DMS53 (cell line): ENCODE results near the gene COX19.
"Not testable (repeated sequence)": the region's sequence is repeated elsewhere in the genome, so short reads cannot be mapped to it uniquely, and the experiment has no call there.

Experiments
- DNase-seq: peaks from one replicate; lab custom pipeline; 2025; lab: John Stamatoyannopoulos, UW

Gene COX19

DNA sequence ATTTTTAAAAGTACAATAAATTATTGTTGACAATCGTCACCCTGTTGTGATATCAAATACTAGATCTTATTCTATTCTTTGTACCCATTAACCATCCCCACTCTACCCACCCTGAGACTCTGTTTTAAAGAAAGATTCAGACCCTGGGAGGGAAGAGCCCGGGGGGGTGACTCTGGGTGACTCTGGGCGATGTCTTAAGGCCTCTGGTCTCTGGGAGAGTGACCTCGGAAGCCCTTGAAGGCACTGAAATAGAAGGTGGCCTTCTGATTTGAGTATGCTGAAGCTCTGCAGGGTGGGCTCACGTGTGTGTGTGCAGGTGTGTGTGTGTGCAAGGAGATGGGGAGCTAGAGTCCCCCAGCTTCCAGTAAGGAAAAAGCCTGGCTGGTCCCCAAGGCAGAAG is 30.6 kb downstream of the COX19 start:
- peak; percentile 53 for DNase-seq

DNA sequence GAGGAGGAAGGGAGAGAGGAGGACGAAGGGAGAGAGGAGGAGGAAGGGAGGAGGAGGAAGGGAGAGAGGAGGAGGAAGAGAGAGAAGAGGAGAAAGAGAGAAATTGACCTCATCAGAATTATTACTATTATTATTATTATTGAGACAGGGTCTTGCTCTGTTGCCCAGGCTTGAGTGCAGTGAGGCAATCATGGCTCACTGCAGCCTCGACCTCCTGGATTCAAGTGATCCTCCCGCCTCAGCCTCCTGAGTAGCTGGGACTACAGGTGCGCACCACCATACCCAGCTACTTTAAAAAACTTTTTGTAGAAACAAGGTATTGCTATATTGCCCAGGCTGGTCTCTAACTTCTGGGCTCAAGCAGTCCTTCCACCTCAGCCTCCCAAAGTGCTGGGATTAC is 31.6 kb downstream of the COX19 start:
- DNase-seq: not testable (repeated sequence)

DNA sequence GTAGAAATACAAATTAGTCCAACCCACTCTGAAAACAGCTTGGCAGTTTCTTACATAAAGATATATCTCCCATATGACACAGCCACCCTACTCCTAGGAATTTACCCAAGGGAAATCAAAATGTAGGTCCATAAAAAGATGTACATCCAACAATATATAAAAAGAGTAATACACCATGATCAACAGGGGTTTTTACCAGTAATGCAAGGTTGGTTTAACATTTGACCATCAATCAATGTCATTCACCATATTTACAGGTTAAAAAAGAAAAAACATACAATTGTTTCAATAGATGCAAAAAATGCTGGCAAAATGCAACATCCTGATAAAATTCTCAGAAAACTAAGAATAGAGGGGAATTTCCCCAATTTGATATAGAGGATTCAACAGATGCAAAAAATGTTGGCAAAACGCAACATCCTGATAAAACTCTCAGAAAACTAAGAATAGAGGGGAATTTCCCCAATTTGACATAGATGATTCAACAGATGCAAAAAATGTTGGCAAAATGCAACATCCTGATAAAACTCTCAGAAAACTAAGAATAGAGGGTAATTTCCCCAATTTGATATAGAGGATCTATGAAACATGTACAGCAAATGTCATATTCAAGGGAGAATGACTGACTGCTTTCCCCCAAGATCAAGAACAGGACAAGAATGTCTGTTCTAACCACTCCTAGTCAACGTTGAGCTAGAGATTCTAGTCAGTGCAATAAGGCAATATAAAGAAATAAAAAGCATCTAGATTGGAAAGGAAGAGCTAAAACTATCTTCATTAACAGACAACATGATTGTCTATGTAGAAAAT is 34.5 kb downstream of the COX19 start:
- no peak for DNase-seq

GRCh38 chr7:939843-940242 is 35.5 kb downstream of the COX19 start:
- no peak for DNase-seq

DNA sequence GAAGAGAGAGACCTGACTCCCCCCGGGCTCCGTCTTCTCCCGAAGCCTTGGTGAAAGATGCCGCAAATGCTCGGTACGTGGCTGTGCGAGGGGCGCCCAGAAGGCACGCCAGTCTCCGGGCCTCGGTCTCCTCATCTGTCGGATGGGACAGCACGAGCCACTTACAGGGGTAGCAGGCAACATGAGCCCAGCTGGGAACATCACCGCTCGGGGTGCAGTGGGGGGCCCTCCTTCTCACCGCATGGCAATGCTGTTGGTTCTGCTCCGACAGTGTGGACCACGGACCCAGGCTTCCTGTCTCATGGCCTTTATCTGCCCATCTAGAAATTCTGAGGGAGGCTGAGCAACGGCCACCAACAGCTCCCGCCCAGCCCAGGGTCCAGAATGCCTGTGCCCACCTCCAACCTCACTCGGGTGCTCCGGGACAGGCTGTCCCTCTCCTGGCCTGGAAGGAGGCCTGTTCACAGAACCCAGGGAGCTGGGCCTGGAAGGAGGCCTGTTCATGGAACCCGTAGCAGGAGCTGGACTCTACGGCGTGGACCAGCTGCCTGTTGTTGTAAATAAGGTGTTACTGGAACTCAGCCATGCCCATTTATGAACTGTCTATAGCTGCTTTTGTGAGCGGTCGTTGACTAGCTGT is 36.7 kb downstream of the COX19 start:
- DNase-seq: no peak

GRCh38 chr7:937856-938484 is 37.4 kb downstream of the COX19 start:
- DNase-seq: no peak

DNA sequence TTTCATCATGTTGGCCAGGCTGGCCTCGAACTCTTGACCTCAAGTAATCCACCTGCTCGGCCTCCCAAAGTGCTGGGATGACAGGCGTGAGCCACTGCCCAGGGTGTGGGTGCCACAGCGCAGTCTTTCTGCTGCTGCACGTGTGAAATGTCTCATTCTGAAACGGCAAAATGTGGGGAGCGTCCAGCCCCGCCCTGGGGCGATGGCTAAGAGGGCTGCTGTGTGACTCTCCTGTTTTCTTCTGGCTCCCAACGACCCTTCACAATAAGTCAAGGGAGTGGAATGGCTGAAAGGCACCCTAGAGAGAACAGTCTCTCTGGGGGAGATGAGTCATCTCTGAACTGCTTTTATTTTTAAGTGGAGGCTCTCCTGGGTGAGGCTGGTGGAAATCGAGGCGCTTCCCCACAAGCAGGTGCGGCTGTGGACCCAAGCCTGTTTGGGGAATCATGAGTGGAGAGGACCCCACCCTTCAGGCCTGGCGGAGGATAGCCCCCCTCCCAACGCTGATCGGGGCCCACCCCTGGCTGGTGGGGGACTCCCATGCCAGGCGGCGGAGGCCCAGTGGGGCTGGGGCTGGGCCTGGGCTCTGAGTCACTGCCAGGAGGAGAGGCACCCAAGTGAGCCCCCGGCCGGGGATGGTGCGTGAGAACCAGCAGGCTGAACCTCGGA is 38.8 kb downstream of the COX19 start:
- peak; percentile 25 for DNase-seq

- DNase-seq: no peak
Measured at GRCh38 chr7:935874-936385, 39.4 kb downstream of the COX19 start.

DNA sequence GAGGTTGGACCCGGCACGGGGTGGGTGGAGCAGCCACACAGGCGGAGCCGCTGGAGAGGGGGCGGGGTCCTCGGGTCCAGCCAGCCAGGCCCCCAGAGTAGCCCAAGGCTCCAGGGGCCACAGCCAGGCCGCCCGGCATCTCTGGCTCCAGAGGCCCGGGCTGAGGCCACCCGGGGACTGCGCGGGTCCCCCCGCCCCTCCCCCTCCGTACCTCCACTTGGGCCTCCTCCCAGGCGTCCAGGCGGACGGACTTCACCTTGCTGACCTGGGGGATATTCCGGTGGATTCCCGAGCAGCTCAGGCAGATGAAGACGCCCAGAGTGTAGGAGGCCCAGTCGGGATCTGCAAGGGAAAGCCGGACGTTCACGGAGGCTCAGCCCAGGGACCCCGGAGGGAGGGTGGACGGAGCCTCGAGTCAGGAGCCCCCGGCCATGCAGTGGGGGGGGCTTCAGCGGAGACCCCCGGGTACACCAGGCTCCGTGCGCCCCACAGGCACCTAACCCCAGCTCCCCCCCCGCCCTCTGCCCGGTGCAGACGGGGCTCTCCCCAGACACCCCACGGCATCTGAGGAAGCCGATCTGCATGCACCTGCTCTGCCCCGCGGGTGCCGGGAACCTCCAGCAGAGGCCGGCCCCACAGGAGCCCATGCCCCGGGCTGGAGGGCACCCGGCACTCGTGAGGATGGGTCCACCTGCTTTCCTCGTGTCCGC is 40.0 kb downstream of the COX19 start:
- DNase-seq: no peak

DNA sequence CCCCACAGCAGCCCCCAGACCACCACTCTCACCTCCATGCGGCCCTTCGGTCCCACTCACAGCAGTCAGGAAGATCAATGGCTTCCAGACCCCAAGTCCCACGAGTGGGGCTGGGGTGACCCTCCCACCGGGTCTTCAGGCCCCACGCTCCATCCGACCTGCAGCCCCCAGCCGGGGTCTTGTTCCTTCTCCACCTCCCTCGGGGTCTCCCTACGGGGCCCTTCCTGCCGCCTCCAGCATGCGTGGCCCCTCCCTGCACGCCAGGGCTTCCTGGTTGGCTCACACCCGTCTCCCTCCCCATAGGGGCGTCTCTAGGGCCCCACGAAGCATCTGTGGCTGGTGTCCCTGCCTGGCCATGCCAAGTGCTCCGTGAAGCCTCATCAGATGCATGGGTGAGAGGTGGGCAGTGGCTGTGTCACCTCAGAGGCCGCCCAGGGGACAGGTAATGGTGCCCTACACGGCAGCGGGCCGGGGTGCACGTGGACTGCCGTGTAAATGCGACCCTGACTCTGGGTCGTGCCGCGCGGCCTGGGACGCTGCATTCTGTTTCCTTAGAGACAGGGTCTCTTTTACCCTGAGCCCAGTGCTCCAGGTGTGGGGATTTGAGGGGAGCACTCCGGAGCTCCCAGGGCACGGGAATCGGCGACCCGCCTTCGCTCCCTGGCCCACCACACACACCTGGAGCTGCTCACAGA is 40.7 kb downstream of the COX19 start:
- no peak for DNase-seq

DNA sequence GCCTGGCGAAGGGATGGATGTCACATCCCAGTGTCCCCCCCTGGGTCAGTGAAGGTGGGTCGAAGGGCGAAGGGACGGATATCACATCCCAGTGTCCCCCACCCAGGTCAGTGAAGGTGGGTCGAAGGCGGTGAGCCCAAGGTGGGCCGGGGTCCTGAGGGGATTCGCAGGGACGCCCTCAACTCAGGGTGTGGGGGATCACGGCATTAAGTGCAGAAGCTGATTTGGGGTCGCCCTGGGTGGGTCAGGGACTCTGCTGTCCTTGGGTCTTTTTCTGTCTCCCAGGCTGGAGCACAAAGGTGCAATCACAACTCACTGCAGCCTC is 42.7 kb downstream of the COX19 start:
- no peak for DNase-seq

DNA sequence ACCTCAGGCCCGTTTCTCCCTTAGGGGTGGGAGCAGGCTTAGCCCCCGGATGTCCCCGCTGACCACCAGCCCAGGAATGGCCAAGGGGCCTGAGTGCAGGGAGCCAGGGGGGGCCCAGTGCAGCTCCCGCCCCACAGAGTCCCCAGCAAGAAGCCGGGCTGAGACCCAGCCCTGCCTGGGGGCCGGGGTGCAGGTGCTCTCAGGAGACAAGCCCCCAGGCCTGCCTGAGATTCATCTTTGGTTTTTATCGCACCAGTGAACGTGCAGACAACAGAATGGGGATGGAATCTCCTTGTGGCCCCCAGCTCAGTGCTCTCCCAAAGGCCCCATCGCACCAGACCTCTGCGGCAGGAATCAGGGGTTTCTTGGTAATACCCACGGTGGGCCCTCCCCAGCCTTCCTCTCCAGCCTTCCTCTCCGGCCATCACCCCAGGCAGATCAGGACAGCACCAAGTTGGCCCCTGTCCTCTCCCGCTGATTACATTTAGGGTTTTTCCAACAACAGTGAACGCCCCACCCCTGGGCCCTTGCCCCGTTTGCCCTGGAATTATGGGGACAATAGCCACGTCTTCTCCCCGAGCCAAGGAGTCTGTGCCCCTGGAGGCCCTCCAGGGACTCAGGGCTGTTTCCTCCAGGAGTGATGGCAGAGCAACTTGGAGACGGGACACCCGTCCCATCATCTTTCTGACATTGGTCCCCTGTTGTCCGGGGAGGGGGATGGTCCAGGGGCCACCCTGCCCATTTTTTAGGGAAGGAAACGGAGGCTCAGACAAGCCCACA is 43.3 kb downstream of the COX19 start:
- no peak for DNase-seq

DNA sequence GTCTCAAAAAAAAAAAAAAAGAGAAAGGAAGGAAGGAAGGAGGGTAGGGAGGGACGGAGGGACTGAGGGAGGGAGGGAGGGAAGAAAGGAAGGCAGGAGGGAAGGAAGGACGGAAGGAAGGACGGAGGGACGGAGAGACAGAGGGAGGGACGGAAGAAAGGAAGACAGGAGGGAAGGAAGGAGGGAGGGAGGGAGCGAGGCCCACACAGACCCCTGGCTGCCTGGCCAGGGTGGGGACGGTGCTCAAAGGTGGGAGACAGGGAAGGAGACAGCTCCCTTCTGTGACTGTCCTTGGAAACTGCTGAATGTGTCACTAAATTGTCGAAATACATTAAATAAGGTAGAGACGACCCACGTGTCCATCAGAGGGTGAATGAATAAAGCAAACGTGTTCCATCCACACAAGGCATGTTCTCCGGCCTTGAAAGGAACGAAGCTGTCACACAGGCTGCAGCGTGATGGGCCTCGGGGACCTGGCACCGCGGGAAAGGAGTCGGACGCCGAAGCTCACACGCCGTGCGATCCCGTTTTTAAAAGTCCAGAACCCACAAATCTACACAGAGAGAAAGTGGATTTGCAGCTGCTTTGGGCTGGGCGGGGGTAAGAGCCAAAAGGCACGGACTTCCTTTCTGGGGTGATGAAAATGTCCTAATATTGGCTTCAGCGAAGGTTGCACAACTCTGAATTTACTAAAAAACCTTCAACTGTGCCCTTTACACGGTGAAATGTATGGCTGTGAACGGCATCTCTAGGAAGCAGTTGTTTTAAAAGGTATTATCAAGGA is 44.2 kb downstream of the COX19 start:
- no peak for DNase-seq

- DNase-seq: no peak
Measured at GRCh38 chr7:929311-929711, 46.0 kb downstream of the COX19 start.

GRCh38 chr7:927031-927671 is 48.2 kb downstream of the COX19 start:
- DNase-seq: no peak

GRCh38 chr7:926061-927030 is 49.0 kb downstream of the COX19 start:
- no peak for DNase-seq

DNA sequence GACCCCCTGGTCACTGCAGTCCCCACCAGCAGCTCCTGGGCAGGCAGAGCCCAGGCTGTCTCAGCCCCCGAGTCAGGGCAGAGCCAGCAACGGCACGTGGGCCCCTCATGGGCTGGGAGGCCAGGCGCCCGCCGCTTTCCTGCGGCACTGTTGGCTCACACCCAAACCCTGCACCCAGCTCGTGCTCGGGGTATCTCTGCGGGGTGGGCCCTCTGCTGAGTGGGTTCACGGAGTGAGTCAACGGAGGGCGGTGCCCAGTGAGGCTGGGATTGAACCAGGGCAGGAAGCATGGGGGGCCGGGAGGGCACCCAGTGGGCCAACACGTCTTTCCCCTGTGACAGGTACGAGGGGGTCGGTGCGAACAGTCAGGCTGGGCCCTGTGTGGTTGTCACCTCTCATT is 49.7 kb downstream of the COX19 start:
- no peak for DNase-seq
